GM21529 (cell line): ENCODE data around the gene RASGRF2.
"Not testable (repeated sequence)": the region's sequence is repeated elsewhere in the genome, so short reads cannot be mapped to it uniquely, and the experiment has no call there.

Experiments
- ATAC-seq: cut with Tn5 transposase; IDR thresholded peaks from one replicate; pipeline ENCODE4 v1.9.1; 2021; ENCODE audit not compliant: unreplicated experiment

Gene RASGRF2

DNA sequence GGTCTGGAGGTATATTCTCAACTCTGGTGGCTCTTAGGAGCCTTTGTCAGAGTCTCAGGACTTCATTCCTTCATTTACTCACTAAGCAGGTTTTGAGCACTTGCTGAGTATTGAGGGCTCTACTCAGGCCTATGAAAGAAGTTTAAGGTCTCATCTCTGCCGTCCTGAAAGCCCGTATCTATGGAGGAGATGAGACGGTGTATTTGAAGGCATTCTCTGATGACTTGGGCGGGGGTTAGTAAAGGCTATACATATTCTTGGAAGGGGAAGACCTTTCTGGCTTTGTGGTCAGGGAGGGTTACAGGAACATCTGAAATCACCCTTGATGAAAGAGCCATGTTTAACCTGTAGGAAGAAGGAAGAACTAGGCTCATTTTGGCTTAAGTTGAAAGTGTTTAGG is 21.9 kb downstream of the RASGRF2 start:
- no peak for ATAC-seq

GRCh38 chr5:80985600-80986228 is 25.6 kb downstream of the RASGRF2 start:
- ATAC-seq: no peak

DNA sequence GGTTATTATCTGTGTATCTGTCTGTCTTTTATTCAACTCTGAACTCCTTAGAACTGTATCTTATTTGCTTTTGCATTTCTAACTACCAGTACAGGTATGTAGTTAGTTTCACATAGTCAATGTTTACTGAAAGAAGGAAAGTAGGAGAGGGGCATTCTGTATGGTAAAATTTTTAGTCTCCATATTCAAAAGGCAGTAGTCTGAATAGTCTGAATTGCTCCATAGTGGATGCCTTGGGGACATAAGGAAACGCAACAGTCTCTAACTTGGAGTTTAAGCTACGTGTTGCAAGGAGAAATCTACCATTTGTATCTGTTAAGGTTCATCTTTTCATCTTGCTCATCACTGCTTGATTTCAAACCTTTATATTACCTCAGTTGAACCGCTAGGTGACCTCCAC is 26.2 kb downstream of the RASGRF2 start:
- no peak for ATAC-seq

DNA sequence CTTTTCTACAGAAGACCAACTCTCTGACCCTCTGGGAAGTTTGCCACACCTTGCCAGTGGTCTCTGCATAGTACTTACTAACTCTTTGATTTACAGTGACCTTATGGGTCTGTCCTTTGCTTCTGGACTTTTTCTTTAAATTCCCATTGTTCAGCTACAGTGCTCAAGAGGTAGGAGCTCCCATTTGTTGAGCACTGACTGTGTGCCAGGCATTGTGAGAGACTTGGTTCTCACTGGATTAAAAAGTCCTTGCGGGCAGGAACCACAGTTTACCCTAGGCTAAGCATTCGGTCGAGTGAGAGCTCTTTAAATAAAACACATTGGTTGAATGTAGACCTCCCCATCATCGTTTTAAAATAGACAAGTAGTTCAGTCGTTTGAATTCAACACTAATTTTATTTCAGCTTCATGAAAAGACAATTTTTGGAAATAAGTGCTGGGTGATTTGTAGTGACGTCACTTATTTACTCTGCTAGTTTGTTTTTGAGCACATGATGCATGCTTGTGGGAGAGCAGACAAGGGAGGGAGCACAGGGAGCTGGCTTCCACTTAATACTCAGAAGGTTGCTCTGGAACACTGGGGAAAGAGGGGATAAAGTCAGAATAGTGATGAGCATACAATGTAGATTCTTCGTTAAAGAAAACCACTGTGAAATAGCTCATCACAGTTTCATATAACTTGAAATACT is 27.1 kb downstream of the RASGRF2 start:
- no peak for ATAC-seq

- ATAC-seq: no peak
Measured at GRCh38 chr5:80988419-80988935, 28.3 kb downstream of the RASGRF2 start.

GRCh38 chr5:80989883-80990282 is 29.7 kb downstream of the RASGRF2 start:
- ATAC-seq: no peak

- no peak for ATAC-seq
Measured at GRCh38 chr5:80990527-80990926, 30.4 kb downstream of the RASGRF2 start.

DNA sequence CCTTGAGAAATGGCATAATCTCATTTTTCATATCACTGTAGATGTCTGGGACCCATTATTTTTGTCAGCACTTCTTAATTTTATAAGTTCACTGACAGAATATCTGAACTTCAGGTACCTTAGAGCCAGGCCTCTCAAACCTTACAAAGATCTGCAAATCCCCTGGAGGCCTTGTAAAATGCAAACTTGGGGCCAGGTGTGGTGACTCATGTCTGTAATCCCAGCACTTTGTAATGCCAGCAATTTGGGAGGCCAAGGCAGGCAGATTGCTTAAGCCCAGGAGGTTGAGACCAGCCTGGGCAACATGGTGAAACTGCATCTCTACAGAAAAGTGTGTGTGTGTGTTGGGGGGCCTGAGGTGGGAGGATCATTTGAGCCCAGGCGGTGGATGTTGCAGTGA is 30.8 kb downstream of the RASGRF2 start:
- ATAC-seq: no peak

GRCh38 chr5:80995908-80996307 is 35.7 kb downstream of the RASGRF2 start:
- no peak for ATAC-seq

- no peak for ATAC-seq
Measured at GRCh38 chr5:80998590-80998979, 38.4 kb downstream of the RASGRF2 start.

DNA sequence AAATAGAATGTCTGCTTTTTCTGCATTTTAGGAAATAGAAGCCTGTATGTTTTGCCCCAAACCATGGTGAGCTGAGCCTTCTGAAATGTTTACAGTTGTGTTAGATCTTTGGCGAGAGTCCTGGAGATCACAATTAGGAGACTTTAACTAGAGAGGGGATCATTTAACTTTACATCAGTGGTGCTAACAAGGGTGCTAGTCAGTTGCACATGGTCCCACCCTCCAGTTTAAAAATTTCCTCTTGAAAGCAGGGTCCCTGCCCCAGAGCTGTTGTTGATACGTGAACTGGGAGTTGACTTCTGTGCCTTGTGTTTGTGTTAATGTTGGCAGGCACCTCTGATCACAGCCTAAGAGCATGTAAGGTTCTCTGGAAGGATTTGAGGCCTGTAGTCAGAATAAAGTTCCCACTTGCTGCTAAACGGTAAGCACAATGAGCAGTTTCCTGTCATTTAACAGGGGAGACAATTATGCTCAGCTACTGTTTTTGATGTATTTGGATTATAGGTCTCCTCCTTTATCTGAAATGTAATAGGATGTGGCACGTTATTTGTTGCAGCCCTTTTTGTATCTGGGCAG is 43.7 kb downstream of the RASGRF2 start:
- ATAC-seq: no peak

GRCh38 chr5:81005708-81006107 is 45.5 kb downstream of the RASGRF2 start:
- ATAC-seq: no peak

- no peak for ATAC-seq
Measured at GRCh38 chr5:81006231-81006630, 46.1 kb downstream of the RASGRF2 start.

- ATAC-seq: no peak
Measured at GRCh38 chr5:81006947-81007636, 46.9 kb downstream of the RASGRF2 start.

GRCh38 chr5:81007637-81008027 is 47.5 kb downstream of the RASGRF2 start:
- ATAC-seq: no peak

DNA sequence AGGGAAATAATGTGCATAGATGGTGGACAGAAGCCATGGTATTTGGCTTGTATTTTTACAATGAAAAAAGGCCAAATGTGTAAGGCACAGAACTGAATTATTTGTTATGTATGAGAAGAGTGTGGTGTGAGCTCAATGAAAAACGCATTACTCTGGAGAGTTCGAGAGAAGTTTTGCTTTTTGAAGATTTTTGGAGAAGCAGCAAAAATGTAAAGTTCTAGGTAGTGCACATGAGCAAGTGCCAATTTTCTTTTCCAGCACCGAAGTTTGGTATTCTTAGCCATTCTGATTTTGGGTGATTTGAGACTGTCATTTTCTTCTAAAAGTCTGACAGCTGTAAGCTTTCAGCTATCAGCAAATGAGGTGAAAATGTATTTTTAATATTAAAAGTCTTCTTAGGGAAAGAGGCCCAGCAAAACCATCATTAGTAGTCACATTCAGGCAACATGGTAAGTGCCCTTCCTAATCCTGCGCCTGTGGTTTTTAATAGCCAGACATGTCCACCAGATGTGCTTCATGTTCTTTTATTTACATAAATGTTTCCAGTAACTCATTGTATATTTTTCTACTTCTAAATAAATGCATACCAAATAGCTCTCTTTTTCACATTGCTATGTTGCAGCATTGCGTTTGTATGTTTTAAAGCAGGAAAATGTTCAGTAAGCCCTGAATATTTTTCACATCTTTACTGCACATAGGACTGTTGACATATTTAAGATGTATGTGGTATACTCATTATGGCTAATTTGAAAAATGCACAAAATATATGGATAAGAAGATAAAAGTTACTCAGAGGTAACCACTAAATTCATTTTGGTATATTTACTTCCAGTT is 50.4 kb downstream of the RASGRF2 start:
- no peak for ATAC-seq

DNA sequence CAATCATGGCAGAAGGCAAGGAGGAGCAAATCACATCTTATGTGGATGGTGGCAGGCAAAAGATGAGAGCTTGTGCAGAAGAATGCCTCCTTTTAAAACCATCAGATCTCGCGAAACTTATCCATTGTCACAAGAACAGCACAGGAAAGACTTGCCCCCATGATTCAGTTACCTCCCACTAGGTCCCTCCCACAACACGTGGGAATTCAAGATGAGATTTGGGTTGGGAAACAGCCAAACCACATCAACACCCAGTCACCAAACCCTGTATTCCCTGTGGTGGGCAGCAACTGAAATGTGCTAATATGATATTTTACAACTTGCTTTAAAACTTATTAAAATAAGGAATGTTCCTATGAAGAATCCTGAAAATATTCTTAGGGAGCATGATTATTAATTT is 54.2 kb downstream of the RASGRF2 start:
- ATAC-seq: no peak

GRCh38 chr5:81016116-81016515 is 56.0 kb downstream of the RASGRF2 start:
- no peak for ATAC-seq

- no peak for ATAC-seq
Measured at GRCh38 chr5:81017320-81017719, 57.2 kb downstream of the RASGRF2 start.

DNA sequence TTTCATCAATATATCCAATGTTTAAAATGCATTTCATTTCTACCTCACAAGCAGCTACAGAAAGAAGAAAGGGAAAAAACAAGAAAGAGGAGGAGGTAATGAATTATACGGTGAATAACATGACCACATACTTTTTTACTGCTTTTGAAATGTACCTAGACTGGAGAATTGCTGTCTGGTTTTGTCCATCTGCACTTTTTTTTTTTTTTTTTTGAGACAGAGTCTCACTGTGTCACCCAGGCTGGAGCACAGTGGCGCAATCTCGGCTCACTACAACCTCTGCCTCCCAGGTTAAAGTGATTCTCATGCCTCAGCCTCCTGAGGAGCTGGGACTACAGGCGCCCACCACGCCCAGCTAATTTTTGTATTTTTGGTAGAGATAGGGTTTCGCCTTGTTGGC is 58.4 kb downstream of the RASGRF2 start:
- not testable (repeated sequence) for ATAC-seq

GRCh38 chr5:81019748-81020147 is 59.6 kb downstream of the RASGRF2 start:
- no peak for ATAC-seq
